Vagina (tissue), 2 donors: Measurements from ENCODE around the gene EML6.

Experiments
- CTCF ChIP-seq, 3 experiments: fragments of 450-650 bp in 2 of 3; fragments of 200-600 bp in 1 of 3; sonication (generic) in 1 of 3; IDR thresholded peaks; one replicate each; pipeline ENCODE4 v1.5.1; 2017 to 2019; ENCODE audit warnings: antibody characterized with exemption in 3 of 3, mild to moderate bottlenecking in 2 of 3, moderate library complexity in 2 of 3
- POLR2A ChIP-seq, 2 donors: fragments of 450-650 bp; IDR thresholded peaks; one replicate each; pipeline ENCODE4 v1.6.1; 2017; ENCODE audit warnings: antibody characterized with exemption in 2 of 2, mild to moderate bottlenecking in 2 of 2, moderate library complexity in 2 of 2
- POLR2AphosphoS5 ChIP-seq, 2 donors: sonication (generic); formaldehyde crosslinking; IDR thresholded peaks; one replicate each; pipeline ENCODE4 v1.9.0; 2017; ENCODE audit warnings: antibody characterized with exemption in 2 of 2, mild to moderate bottlenecking in 2 of 2, low read depth in 1 of 2; ENCODE audit not compliant: insufficient read depth in 1 of 2

GRCh38 chr2:54984476-54984875 is 261.0 kb downstream of the EML6 start:
- TF ChIP-seq CTCF (IDR thresholded peaks at IDR 0.05), result no peak
- TF ChIP-seq POLR2A (IDR thresholded peaks at IDR 0.05), result no peak
- TF ChIP-seq POLR2AphosphoS5 (IDR thresholded peaks at IDR 0.05; ENCODE audit: insufficient read depth in 1 of 2, low read depth in 1 of 2), result no peak
